ENCODE measurements around the gene CLK4. TPM values are rescaled to one million over a fixed set of nuclear protein-coding genes. Genes with fewer than 3 reads are reported as not detected.
"Not testable (repeated sequence)": the region's sequence is repeated elsewhere in the genome, so short reads cannot be mapped to it uniquely, and the experiment has no call there.

The CLK4 gene
- total RNA-seq, 1 experiment from 2014 or later, result 23.8 TPM

DNA sequence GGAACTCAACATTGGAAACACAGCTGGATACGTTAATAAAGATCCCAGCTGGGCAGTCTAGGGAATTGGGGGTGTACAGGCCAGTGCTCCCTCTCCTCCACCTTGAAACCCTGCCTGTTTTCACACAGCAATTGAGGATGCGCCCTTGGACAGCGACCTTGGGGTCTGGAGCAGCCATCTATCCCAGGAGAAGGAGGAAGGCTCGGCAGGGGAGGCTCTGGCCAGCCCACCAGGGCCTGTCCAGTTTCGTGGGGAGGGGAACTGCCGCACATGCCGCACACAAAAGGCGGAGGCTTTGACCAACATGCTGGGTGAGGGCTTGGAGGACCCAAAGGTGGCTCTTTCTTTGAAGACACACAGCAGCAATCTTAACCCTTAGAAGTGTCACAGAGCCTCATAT lies 38.1 kb downstream of the CLK4 start:
- H3K9ac ChIP-seq (ENCODE audit: low read length), result no peak overlapping the region
- peaks cover 44% of the 10 kb centered on the region for H3K27me3 ChIP-seq (ENCODE audit: low read length)
- H4K20me1 ChIP-seq (ENCODE audit: low read length), result no peaks in the 10 kb centered on the region
- CTCF ChIA-PET, result no interaction called here
- no peak overlapping the region for H3K27ac ChIP-seq (ENCODE audit: low read length)
- no peak for TF ChIP-seq EZH2 (IDR thresholded peaks at IDR 0.05; ENCODE audit: low read length, unreplicated experiment)
- TF ChIP-seq EZH2phosphoT487 (IDR thresholded peaks at IDR 0.05; ENCODE audit: borderline replicate concordance, low read length), result no peak
- TF ChIP-seq, protein P1, sequence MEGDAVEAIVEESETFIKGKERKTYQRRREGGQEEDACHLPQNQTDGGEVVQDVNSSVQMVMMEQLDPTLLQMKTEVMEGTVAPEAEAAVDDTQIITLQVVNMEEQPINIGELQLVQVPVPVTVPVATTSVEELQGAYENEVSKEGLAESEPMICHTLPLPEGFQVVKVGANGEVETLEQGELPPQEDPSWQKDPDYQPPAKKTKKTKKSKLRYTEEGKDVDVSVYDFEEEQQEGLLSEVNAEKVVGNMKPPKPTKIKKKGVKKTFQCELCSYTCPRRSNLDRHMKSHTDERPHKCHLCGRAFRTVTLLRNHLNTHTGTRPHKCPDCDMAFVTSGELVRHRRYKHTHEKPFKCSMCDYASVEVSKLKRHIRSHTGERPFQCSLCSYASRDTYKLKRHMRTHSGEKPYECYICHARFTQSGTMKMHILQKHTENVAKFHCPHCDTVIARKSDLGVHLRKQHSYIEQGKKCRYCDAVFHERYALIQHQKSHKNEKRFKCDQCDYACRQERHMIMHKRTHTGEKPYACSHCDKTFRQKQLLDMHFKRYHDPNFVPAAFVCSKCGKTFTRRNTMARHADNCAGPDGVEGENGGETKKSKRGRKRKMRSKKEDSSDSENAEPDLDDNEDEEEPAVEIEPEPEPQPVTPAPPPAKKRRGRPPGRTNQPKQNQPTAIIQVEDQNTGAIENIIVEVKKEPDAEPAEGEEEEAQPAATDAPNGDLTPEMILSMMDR (conservative IDR thresholded peaks at IDR 0.05; ENCODE audit: low read depth, low read length), result no peak
- H3F3A ChIP-seq (ENCODE audit: low read length, unreplicated experiment), result no peaks in the 10 kb centered on the region
- ATAC-seq, result no peak
- H3K4me1 ChIP-seq (ENCODE audit: insufficient read depth, low read length), result no peaks in the 10 kb centered on the region; the same call in 1 of the 2 replicates
- H3K4me3 ChIP-seq (ENCODE audit: low read length), result no peak overlapping the region
- intact Hi-C loops (cut with micrococcal nuclease), result no loop called here
- no peak overlapping the region for H3K4me2 ChIP-seq (ENCODE audit: low read length)
- no TSS peak for BruUV-seq (replicated peaks)
- H2AFZ ChIP-seq (ENCODE audit: low read length), result no peak overlapping the region
- H3K36me3 ChIP-seq (ENCODE audit: low read depth, low read length), result no peaks in the 10 kb centered on the region
- H3K79me2 ChIP-seq (ENCODE audit: low read length), result no peaks in the 10 kb centered on the region
- DNase-seq, result no peak
- POLR2A ChIA-PET (ENCODE audit: unreplicated experiment), result no interaction called here
- no peaks in the 10 kb centered on the region for H3K9me3 ChIP-seq (ENCODE audit: low read length)
- H3K9me2 ChIP-seq (replicated peaks; ENCODE audit: low read length), result no peaks in the 10 kb centered on the region

DNA sequence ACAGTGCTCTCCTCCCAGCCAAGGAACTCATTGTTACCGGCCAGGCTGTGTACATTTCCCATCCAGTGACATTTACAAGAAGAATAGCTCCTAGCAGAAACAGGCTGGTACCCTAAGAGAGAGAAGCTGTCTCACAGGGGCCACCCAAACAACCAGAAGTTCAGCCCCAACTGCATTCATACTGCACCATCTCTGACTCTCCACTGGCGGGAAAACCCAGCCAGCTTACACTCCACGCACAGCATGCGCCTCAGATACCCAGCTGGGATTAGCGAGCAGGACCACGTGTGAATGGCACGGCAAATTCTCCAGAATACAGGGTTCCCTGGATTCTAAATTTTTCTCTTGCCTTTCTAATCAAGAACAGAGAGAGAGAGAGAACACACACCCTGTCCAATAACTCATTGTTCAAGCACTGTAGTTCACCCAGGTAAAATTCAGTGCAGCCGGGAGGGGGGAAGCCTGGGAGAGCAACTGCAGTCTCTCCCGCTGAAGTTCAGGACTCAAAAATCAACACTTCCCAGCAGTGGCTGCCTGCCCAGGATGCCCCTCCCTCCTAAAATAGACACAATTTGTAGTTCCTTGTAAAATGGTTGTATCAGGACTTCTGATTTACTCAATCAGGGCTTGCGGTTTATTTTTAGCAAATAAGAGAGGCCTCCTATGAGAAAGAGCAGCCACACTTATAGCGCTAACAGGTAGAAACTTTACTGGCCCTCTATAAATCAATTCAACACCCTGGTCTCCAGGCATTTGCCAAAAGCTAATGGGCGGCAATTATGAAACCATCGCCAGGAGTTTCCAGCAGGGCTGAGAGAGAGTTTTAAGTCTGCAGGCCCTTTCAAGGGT lies 38.9 kb downstream of the CLK4 start:
- Histone ChIP-seq H3K4me1 (ENCODE audit: insufficient read depth, low read length) (no peaks in the 10 kb centered on the region; the same call in 1 of the 2 replicates), H3K79me2 (ENCODE audit: low read length) (no peaks in the 10 kb centered on the region), H3K27ac (ENCODE audit: low read length) (no peak overlapping the region), H2AFZ (ENCODE audit: low read length) (no peak overlapping the region), H3K4me2 (ENCODE audit: low read length) (no peak overlapping the region), H3K9me3 (ENCODE audit: low read length) (no peaks in the 10 kb centered on the region), H3K4me3 (ENCODE audit: low read length) (no peak overlapping the region), H4K20me1 (ENCODE audit: low read length) (no peaks in the 10 kb centered on the region), H3K9ac (ENCODE audit: low read length) (no peak overlapping the region), H3K27me3 (ENCODE audit: low read length) (peaks cover 49% of the 10 kb centered on the region), H3F3A (ENCODE audit: low read length, unreplicated experiment) (no peaks in the 10 kb centered on the region), H3K9me2 (replicated peaks; ENCODE audit: low read length) (no peaks in the 10 kb centered on the region), H3K36me3 (ENCODE audit: low read depth, low read length) (no peaks in the 10 kb centered on the region)
- TF ChIP-seq, protein P1 (conservative IDR thresholded peaks at IDR 0.05; ENCODE audit: low read depth, low read length), result no peak
- TF ChIP-seq EZH2 (IDR thresholded peaks at IDR 0.05; ENCODE audit: low read length, unreplicated experiment), result no peak
- no peak for ATAC-seq
- POLR2A ChIA-PET (ENCODE audit: unreplicated experiment), result no interaction called here
- BruUV-seq (replicated peaks), result no TSS peak
- intact Hi-C loops (cut with micrococcal nuclease), result no loop called here
- CTCF ChIA-PET, result no interaction called here
- no peak for DNase-seq

DNA sequence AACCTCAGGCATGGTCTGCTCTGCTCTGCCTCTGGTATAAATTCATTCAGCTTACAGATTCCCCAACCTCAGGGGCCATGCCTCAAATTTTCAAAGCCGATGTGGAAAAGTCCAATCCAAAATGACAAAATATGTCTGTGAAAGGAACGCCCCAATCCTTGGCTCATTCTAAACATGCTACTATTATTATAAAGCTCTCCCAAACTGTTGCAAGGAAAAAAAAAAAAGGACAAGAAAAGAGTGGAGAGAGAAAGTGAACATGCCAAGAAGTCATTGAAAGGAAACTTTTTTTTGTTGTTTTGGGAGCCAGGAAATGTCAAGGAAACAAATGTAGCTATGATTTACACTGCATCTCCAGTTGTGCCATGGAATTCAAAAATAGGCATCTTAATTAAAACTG lies 40.5 kb downstream of the CLK4 start:
- peaks cover 64% of the 10 kb centered on the region for H3K27me3 ChIP-seq (ENCODE audit: low read length)
- POLR2A ChIA-PET (ENCODE audit: unreplicated experiment), result no interaction called here
- intact Hi-C loops (cut with micrococcal nuclease), result no loop called here

DNA sequence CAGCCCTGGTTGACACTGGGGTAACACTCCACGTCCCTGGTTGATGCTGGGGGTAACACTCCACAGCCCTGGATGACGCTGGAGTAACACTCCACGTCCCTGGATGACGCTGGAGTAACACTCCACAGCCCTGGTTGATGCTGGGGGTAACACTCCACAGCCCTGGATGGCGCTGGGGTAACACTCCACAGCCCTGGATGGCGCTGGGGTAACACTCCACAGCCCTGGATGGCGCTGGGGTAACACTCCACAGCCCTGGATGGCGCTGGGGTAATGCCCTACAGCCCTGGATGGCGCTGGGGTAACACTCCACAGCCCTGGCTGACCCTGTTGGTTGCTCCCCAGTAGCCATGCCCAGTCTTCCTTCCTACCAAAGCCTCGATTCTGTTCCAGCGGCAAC lies 41.4 kb downstream of the CLK4 start:
- intact Hi-C loops (cut with micrococcal nuclease); H3K9me2 ChIP-seq (replicated peaks; ENCODE audit: low read length); H3K9me3 ChIP-seq (ENCODE audit: low read length); H3K4me3 ChIP-seq (ENCODE audit: low read length); H3K27ac ChIP-seq (ENCODE audit: low read length); CTCF ChIA-PET; ATAC-seq; H3K4me1 ChIP-seq (ENCODE audit: insufficient read depth, low read length); H3F3A ChIP-seq (ENCODE audit: low read length, unreplicated experiment); H2AFZ ChIP-seq (ENCODE audit: low read length); H4K20me1 ChIP-seq (ENCODE audit: low read length); POLR2A ChIA-PET (ENCODE audit: unreplicated experiment); H3K79me2 ChIP-seq (ENCODE audit: low read length); H3K9ac ChIP-seq (ENCODE audit: low read length); DNase-seq; H3K36me3 ChIP-seq (ENCODE audit: low read depth, low read length); BruUV-seq (replicated peaks); H3K4me2 ChIP-seq (ENCODE audit: low read length): not testable (repeated sequence)
- H3K27me3 ChIP-seq (ENCODE audit: low read length), result peaks cover 56% of the 10 kb centered on the region

More for the DNA sequence above, 40.5 kb downstream of the CLK4 start:
- Histone ChIP-seq H3K4me3 (ENCODE audit: low read length) (no peak overlapping the region), H4K20me1 (ENCODE audit: low read length) (no peaks in the 10 kb centered on the region), H3K79me2 (ENCODE audit: low read length) (no peaks in the 10 kb centered on the region), H3K36me3 (ENCODE audit: low read depth, low read length) (no peaks in the 10 kb centered on the region), H2AFZ (ENCODE audit: low read length) (no peak overlapping the region), H3K9me2 (replicated peaks; ENCODE audit: low read length) (no peaks in the 10 kb centered on the region), H3K4me2 (ENCODE audit: low read length) (no peak overlapping the region), H3K27ac (ENCODE audit: low read length) (no peak overlapping the region), H3K9me3 (ENCODE audit: low read length) (no peaks in the 10 kb centered on the region), H3K9ac (ENCODE audit: low read length) (no peak overlapping the region), H3F3A (ENCODE audit: low read length, unreplicated experiment) (no peaks in the 10 kb centered on the region), H3K4me1 (ENCODE audit: insufficient read depth, low read length) (no peaks in the 10 kb centered on the region; the same call in 1 of the 2 replicates)
- CTCF ChIA-PET, result no interaction called here
- DNase-seq (no peak), ATAC-seq (no peak)
- BruUV-seq (replicated peaks), result no TSS peak
- TF ChIP-seq, protein P1 (conservative IDR thresholded peaks at IDR 0.05; ENCODE audit: low read depth, low read length), result no peak
- TF ChIP-seq EZH2 (IDR thresholded peaks at IDR 0.05; ENCODE audit: low read length, unreplicated experiment) (no peak), EZH2phosphoT487 (IDR thresholded peaks at IDR 0.05; ENCODE audit: borderline replicate concordance, low read length) (no peak)
